GM12864 (cell line): Measurements from ENCODE around the gene IST1.

Experiments
- DNase-seq: peaks from one replicate; pipeline ENCODE4 v3.0.0-alpha.2; 2011; ENCODE audit warnings: low read depth
- H3K4me3 ChIP-seq: 2 replicates; pipeline ENCODE4 v1.5.1; 2011; ENCODE audit warnings: mild to moderate bottlenecking, low read depth, low read length, control low read depth
- TF ChIP-seq, protein P1 (sequence below): IDR thresholded peaks from 2 replicates; pipeline ENCODE4 v1.5.1; 2011; ENCODE audit warnings: low read depth, mild to moderate bottlenecking, moderate library complexity, low read length, control low read depth, inconsistent platforms; ENCODE audit errors: missing control alignments

IST1 gene

GRCh38 chr16:71880176-71880575 lies 15.2 kb upstream of the IST1 start:
- TF ChIP-seq, protein P1, sequence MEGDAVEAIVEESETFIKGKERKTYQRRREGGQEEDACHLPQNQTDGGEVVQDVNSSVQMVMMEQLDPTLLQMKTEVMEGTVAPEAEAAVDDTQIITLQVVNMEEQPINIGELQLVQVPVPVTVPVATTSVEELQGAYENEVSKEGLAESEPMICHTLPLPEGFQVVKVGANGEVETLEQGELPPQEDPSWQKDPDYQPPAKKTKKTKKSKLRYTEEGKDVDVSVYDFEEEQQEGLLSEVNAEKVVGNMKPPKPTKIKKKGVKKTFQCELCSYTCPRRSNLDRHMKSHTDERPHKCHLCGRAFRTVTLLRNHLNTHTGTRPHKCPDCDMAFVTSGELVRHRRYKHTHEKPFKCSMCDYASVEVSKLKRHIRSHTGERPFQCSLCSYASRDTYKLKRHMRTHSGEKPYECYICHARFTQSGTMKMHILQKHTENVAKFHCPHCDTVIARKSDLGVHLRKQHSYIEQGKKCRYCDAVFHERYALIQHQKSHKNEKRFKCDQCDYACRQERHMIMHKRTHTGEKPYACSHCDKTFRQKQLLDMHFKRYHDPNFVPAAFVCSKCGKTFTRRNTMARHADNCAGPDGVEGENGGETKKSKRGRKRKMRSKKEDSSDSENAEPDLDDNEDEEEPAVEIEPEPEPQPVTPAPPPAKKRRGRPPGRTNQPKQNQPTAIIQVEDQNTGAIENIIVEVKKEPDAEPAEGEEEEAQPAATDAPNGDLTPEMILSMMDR = no peak
- DNase-seq = no peak
- H3K4me3 ChIP-seq = no peak overlapping the region

- peak overlapping the region; percentile 68 for H3K4me3 ChIP-seq
- peak; percentile 89 for DNase-seq
- TF ChIP-seq, protein P1 = peak; percentile 78
Observed at GRCh38 chr16:71882505-71883167, 12.7 kb upstream of the IST1 start.

GRCh38 chr16:71883168-71883848 lies 12.0 kb upstream of the IST1 start:
- peak overlapping the region; percentile 68 for H3K4me3 ChIP-seq
- DNase-seq = no peak
- TF ChIP-seq, protein P1 = peak; percentile 49

GRCh38 chr16:71883849-71884638 lies 11.3 kb upstream of the IST1 start, which contains the start of gene ZNF821:
TSS of gene ZNF821 (minus strand) at chr16:71884182. CDS start at chr16:71879946, 4,236 bp downstream.
- H3K4me3 ChIP-seq = peak within 1 kb of the TSS; percentile 68
- TF ChIP-seq, protein P1 = no peak
- DNase-seq = no peak

DNA sequence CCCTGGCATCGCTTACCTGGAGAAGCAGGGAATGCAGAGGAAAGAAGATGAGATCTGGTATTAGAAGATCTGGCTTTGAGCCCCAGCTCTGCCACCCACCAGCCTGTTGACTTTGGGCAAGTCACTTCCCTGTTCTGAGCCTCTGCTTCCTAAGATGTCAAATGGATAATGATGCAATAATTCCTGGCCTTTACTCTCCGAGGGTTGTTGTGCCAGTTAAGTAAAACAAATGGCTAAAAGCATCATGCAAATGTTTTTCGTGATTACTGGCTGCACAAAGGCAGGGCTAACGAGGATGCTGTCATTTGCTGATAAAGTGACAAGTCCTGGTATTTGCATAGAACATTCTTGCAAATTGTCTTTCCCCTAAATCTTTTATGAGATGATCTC lies 10.1 kb upstream of the IST1 start:
- TF ChIP-seq, protein P1 = no peak
- no peak overlapping the region for H3K4me3 ChIP-seq
- DNase-seq = no peak

DNA sequence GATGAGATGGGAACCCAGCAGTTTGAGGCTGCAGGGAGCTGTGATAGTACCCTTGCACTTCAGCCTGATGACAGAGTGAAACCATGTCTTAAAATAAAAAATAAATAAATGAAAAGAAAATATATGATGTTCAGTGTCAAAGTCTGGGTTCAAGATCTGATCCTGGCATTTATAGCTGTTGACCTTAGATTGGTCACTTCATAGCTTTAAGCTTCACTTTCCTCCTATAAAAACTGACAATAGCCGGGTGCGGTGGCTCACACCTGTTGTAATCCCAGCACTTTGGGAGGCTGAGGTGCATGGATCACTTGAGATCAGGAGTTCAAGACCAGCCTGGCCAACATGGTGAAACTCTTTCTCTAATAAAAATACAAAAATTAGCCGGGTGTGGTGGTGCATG lies 6.2 kb upstream of the IST1 start:
- TF ChIP-seq, protein P1 = no peak
- no peak for DNase-seq
- no peak overlapping the region for H3K4me3 ChIP-seq
